ENCODE measurements around the gene MYBPH.

Gene MYBPH

GRCh38 chr1:203175237-203175826 lies at the start of gene MYBPH:
TSS of gene MYBPH (minus strand) at chr1:203175826. CDS start at chr1:203175755, 71 bp downstream.
- in situ Hi-C loops (cut with HindIII; ENCODE audit: low pct_unique_long_range_greater_than_20kb, low sequenced_read_pairs) = no loop called here
- TF ChIP-seq JUND (IDR thresholded peaks at IDR 0.05; ENCODE audit: low read depth) = no peak
- no peak for DNase-seq (ENCODE audit: low read depth in 1 of 2, low spot score in 1 of 2)

- TF ChIP-seq JUND (IDR thresholded peaks at IDR 0.05; ENCODE audit: low read depth) = no peak
- in situ Hi-C loops (cut with HindIII; ENCODE audit: low pct_unique_long_range_greater_than_20kb, low sequenced_read_pairs) = no loop called here
- DNase-seq (ENCODE audit: low read depth in 1 of 2, low spot score in 1 of 2) = no peak
These were observed 49.4 kb upstream of the MYBPH start for GRCh38 chr1:203225071-203225470.

GRCh38 chr1:203223012-203223775 lies 47.6 kb upstream of the MYBPH start:
- in situ Hi-C loops (cut with HindIII; ENCODE audit: low pct_unique_long_range_greater_than_20kb, low sequenced_read_pairs) = no loop called here
- DNase-seq (ENCODE audit: low read depth in 1 of 2, low spot score in 1 of 2) = no peak
- TF ChIP-seq JUND (IDR thresholded peaks at IDR 0.05; ENCODE audit: low read depth) = no peak

GRCh38 chr1:203219934-203220333 lies 44.3 kb upstream of the MYBPH start:
- in situ Hi-C loops (cut with HindIII; ENCODE audit: low pct_unique_long_range_greater_than_20kb, low sequenced_read_pairs) = no loop called here
- TF ChIP-seq JUND (IDR thresholded peaks at IDR 0.05; ENCODE audit: low read depth) = no peak
- DNase-seq (ENCODE audit: low read depth in 1 of 2, low spot score in 1 of 2) = peak in 1 of 2 experiments; percentile 61

GRCh38 chr1:203219171-203219570 lies 43.5 kb upstream of the MYBPH start:
- TF ChIP-seq JUND (IDR thresholded peaks at IDR 0.05; ENCODE audit: low read depth) = no peak
- in situ Hi-C loops (cut with HindIII; ENCODE audit: low pct_unique_long_range_greater_than_20kb, low sequenced_read_pairs) = no loop called here
- no peak for DNase-seq (ENCODE audit: low read depth in 1 of 2, low spot score in 1 of 2)

- in situ Hi-C loops (cut with HindIII; ENCODE audit: low pct_unique_long_range_greater_than_20kb, low sequenced_read_pairs) = no loop called here
- no peak for DNase-seq (ENCODE audit: low read depth in 1 of 2, low spot score in 1 of 2)
- no peak for TF ChIP-seq JUND (IDR thresholded peaks at IDR 0.05; ENCODE audit: low read depth)
These were observed 42.0 kb upstream of the MYBPH start for GRCh38 chr1:203217668-203218067.

- in situ Hi-C loops (cut with HindIII; ENCODE audit: low pct_unique_long_range_greater_than_20kb, low sequenced_read_pairs) = no loop called here
- TF ChIP-seq JUND (IDR thresholded peaks at IDR 0.05; ENCODE audit: low read depth) = no peak
- peak in 1 of 2 experiments; percentile 42 for DNase-seq (ENCODE audit: low read depth in 1 of 2, low spot score in 1 of 2)
These were observed 41.6 kb upstream of the MYBPH start for GRCh38 chr1:203217139-203217655.

- DNase-seq (ENCODE audit: low read depth in 1 of 2, low spot score in 1 of 2) = peak; percentile 53 to 78
- in situ Hi-C loops (cut with HindIII; ENCODE audit: low pct_unique_long_range_greater_than_20kb, low sequenced_read_pairs) = no loop called here
- no peak for TF ChIP-seq JUND (IDR thresholded peaks at IDR 0.05; ENCODE audit: low read depth)
These were observed 40.9 kb upstream of the MYBPH start for GRCh38 chr1:203216274-203217138.

GRCh38 chr1:203215573-203215972 lies 39.9 kb upstream of the MYBPH start:
- no peak for TF ChIP-seq JUND (IDR thresholded peaks at IDR 0.05; ENCODE audit: low read depth)
- DNase-seq (ENCODE audit: low read depth in 1 of 2, low spot score in 1 of 2) = no peak
- in situ Hi-C loops (cut with HindIII; ENCODE audit: low pct_unique_long_range_greater_than_20kb, low sequenced_read_pairs) = no loop called here

GRCh38 chr1:203214871-203215270 lies 39.2 kb upstream of the MYBPH start:
- TF ChIP-seq JUND (IDR thresholded peaks at IDR 0.05; ENCODE audit: low read depth) = no peak
- in situ Hi-C loops (cut with HindIII; ENCODE audit: low pct_unique_long_range_greater_than_20kb, low sequenced_read_pairs) = no loop called here
- no peak for DNase-seq (ENCODE audit: low read depth in 1 of 2, low spot score in 1 of 2)

GRCh38 chr1:203213126-203213525 lies 37.5 kb upstream of the MYBPH start:
- no peak for TF ChIP-seq JUND (IDR thresholded peaks at IDR 0.05; ENCODE audit: low read depth)
- in situ Hi-C loops (cut with HindIII; ENCODE audit: low pct_unique_long_range_greater_than_20kb, low sequenced_read_pairs) = no loop called here
- DNase-seq (ENCODE audit: low read depth in 1 of 2, low spot score in 1 of 2) = no peak

- DNase-seq (ENCODE audit: low read depth in 1 of 2, low spot score in 1 of 2) = no peak
- in situ Hi-C loops (cut with HindIII; ENCODE audit: low pct_unique_long_range_greater_than_20kb, low sequenced_read_pairs) = no loop called here
- no peak for TF ChIP-seq JUND (IDR thresholded peaks at IDR 0.05; ENCODE audit: low read depth)
These were observed 36.2 kb upstream of the MYBPH start for GRCh38 chr1:203211812-203212211.

All from T47D (cell line).